Smooth muscle cell (in vitro differentiated cells): ENCODE results near the gene IRF2BP2. TPM values are rescaled to one million over a fixed set of nuclear protein-coding genes. Genes with fewer than 3 reads are reported as not detected.
A peak's percentile ranks its signal among the peaks of the same experiment; 100 is the strongest.

Source experiments
- DNase-seq: peaks from one replicate; lab custom pipeline; 2025; ENCODE audit not compliant: unreplicated experiment; lab: John Stamatoyannopoulos, UW
- H2AFZ ChIP-seq: fragments of 200-600 bp; sonication (generic); 2 replicates; pipeline ENCODE4 v1.6.0; 2016; ENCODE audit warnings: antibody characterized with exemption, low read depth, mild to moderate bottlenecking
- H3F3A ChIP-seq: fragments of 200-600 bp; sonication (generic); 2 replicates; pipeline ENCODE4 v1.6.0; 2017; ENCODE audit warnings: antibody characterized with exemption, low read depth
- H3K27ac ChIP-seq: fragments of 200-600 bp; sonication (generic); 2 replicates; pipeline ENCODE4 v1.5.1; 2016; ENCODE audit warnings: low read depth, mild to moderate bottlenecking
- H3K27me3 ChIP-seq: fragments of 200-600 bp; sonication (generic); 2 replicates; pipeline ENCODE4 v1.6.1; 2016; ENCODE audit warnings: low read depth, mild to moderate bottlenecking
- H3K36me3 ChIP-seq: fragments of 200-600 bp; sonication (generic); 2 replicates; pipeline ENCODE4 v1.5.1; 2016; ENCODE audit warnings: low read depth
- H3K4me1 ChIP-seq: fragments of 200-600 bp; sonication (generic); 2 replicates; pipeline ENCODE4 v1.5.1; 2016; ENCODE audit warnings: low read depth
- H3K4me2 ChIP-seq: fragments of 200-600 bp; sonication (generic); 2 replicates; pipeline ENCODE4 v1.6.0; 2016; ENCODE audit warnings: mild to moderate bottlenecking
- H3K4me3 ChIP-seq: fragments of 200-600 bp; sonication (generic); 2 replicates; pipeline ENCODE4 v1.5.1; 2016; ENCODE audit warnings: mild to moderate bottlenecking
- H3K79me2 ChIP-seq: fragments of 200-600 bp; sonication (generic); 2 replicates; pipeline ENCODE4 v1.6.0; 2016; ENCODE audit warnings: low read depth, mild to moderate bottlenecking
- H3K9ac ChIP-seq: fragments of 200-600 bp; sonication (generic); 2 replicates; pipeline ENCODE4 v1.6.0; 2016; ENCODE audit warnings: low read depth
- H3K9me3 ChIP-seq: fragments of 200-600 bp; sonication (generic); replicated peaks from 2 replicates; pipeline ENCODE4 v1.5.1; 2016; ENCODE audit warnings: low read depth
- H4K20me1 ChIP-seq: fragments of 200-600 bp; sonication (generic); 2 replicates; pipeline ENCODE4 v1.6.0; 2016; ENCODE audit warnings: low read depth
- WGBS: methylation state at CpG from one replicate; pipeline ENCODE4 v1.1.7; 2016; ENCODE audit warnings: low lambda C conversion rate; 5-methylcytosine and 5-hydroxymethylcytosine counted together
- polyA plus RNA-seq: library from polyadenylated mRNA; unstranded; fragments of >200 nt; fragmentation: Nextera tagmentation; extraction: Ambion mirVana; gene quantifications from 2 replicates; pipeline ENCODE4 v1.2.1, GENCODE V29; 2016
- total RNA-seq: library from RNA; depleted of rRNA; stranded (reverse); fragments of >200 nt; gene quantifications from 2 replicates; pipeline ENCODE4 v1.2.3, GENCODE V29; 2014
- TF ChIP-seq, protein P1 (sequence below): fragments of 200-600 bp; sonication (generic); IDR thresholded peaks from 2 replicates; pipeline ENCODE4 v1.5.1; 2017; ENCODE audit warnings: borderline replicate concordance, mild to moderate bottlenecking, antibody characterized with exemption; ENCODE audit not compliant: insufficient read depth, poor library complexity, severe bottlenecking

Gene IRF2BP2
- total and polyA plus RNA-seq, 2 experiments from 2014 or later: 40.3 to 89.5 TPM

DNA sequence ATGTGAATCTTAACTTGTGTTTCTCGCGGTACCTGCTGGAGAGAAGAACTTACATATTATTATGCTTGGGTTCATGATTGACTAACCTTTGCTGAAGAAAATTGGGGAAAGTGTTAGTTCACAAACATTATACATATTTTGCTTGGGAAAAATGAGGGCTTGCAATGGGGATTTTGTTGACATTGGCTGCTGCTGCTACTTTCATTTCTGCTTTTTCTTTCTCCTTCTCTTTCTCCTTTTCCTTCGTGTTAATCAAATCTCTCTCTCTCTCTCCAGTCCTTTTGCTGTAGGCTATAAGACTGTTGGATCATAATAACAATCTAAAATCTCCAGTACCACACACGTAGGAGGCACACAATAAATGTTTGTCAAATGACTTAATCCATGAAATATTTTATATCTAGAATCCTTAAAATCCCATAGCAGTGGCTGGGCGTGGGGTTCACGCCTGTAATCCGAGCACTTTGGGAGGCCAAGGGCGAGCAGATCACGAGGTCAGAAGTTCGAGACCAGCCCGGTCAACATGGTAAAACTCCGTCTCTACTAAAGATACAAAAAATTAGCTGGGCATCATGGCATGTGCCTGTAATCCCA, 23.0 kb downstream of the IRF2BP2 start:
- no peak for DNase-seq
- Histone ChIP-seq H3K9me3 (no peaks in the 10 kb centered on the region), H3K27me3 (no peaks in the 10 kb centered on the region), H3K36me3 (no peaks in the 10 kb centered on the region), H2AFZ (no peak overlapping the region), H3K4me3 (no peak overlapping the region), H3K4me1 (no peaks in the 10 kb centered on the region), H3K9ac (no peak overlapping the region), H3K79me2 (no peaks in the 10 kb centered on the region), H3K27ac (no peak overlapping the region), H3K4me2 (no peak overlapping the region), H3F3A (peaks cover 14% of the 10 kb centered on the region), H4K20me1 (no peaks in the 10 kb centered on the region)
- 91% methylated on average over 12 of the region's 12 CpGs for WGBS
- TF ChIP-seq, protein P1, sequence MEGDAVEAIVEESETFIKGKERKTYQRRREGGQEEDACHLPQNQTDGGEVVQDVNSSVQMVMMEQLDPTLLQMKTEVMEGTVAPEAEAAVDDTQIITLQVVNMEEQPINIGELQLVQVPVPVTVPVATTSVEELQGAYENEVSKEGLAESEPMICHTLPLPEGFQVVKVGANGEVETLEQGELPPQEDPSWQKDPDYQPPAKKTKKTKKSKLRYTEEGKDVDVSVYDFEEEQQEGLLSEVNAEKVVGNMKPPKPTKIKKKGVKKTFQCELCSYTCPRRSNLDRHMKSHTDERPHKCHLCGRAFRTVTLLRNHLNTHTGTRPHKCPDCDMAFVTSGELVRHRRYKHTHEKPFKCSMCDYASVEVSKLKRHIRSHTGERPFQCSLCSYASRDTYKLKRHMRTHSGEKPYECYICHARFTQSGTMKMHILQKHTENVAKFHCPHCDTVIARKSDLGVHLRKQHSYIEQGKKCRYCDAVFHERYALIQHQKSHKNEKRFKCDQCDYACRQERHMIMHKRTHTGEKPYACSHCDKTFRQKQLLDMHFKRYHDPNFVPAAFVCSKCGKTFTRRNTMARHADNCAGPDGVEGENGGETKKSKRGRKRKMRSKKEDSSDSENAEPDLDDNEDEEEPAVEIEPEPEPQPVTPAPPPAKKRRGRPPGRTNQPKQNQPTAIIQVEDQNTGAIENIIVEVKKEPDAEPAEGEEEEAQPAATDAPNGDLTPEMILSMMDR: no peak

DNA sequence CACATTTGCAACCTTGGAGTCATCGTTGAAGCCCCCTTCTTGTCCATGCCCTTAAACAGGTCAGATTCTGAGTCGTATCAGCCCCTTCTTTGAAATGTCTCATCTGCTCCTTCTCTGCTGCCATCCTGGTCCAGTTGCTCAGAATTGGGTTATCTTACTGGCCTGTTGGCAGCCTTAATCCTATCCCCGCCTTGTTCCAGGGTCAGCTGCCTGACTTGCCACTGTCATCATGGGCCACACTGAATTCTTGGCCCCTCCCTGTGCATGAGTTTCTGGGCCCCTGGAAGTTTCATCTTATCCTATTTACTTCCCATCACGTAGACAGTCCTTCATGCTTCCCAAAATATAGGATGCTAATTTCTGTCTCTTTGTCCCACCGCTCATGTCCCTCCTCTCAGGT, 23.7 kb downstream of the IRF2BP2 start:
- Histone ChIP-seq H3F3A (peaks cover 14% of the 10 kb centered on the region), H3K79me2 (no peaks in the 10 kb centered on the region), H3K4me2 (no peak overlapping the region), H3K9ac (no peak overlapping the region), H3K27ac (peak overlapping the region; percentile 76), H3K27me3 (no peaks in the 10 kb centered on the region), H3K9me3 (no peaks in the 10 kb centered on the region), H3K36me3 (no peaks in the 10 kb centered on the region), H3K4me3 (no peak overlapping the region), H3K4me1 (no peaks in the 10 kb centered on the region), H4K20me1 (no peaks in the 10 kb centered on the region), H2AFZ (no peak overlapping the region)
- no peak for DNase-seq
- TF ChIP-seq, protein P1: no peak
- 89% methylated on average over 5 of the region's 5 CpGs for WGBS

DNA sequence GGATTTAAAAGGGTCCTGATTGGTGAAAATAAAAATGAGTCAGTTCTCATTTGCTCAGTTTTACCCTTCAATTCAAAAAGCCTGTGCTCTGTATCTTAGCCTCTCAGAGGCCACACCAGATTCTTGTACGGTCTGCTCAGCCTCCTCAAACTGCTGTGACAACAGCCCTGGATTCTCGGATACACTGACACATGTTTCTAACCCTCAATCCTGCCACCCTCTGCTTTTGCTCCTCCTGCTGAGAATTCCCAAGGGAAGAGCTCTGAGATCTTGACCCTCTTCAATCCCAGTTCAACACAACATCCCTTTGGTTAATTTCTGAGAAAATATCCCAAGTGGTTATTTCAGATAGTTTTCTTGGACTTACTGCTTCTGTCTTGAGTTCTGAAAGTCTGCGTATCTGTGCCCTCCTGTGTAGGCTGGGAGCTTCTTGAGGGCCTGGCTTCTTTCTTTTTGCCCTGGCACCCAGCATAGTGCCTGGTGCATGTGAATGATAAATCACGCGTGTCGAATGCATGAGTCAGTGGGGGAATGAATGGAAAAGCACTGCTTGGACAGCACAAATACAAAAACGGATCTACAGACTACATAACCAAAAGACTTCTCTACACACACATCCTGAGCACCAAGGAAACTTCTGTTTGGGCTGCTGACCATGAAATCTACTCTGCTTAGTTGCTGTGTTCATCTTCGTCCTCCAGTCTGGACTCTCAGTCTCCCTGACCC, 24.5 kb downstream of the IRF2BP2 start:
- WGBS: 52% methylated on average over 8 of the region's 8 CpGs
- Histone ChIP-seq H4K20me1 (no peaks in the 10 kb centered on the region), H3K27me3 (no peaks in the 10 kb centered on the region), H3K4me3 (no peak overlapping the region), H3K4me2 (peak overlapping the region; percentile 22), H3K4me1 (no peaks in the 10 kb centered on the region), H3K27ac (peak overlapping the region; percentile 76), H2AFZ (no peak overlapping the region), H3K9ac (peak overlapping the region; percentile 40), H3K9me3 (no peaks in the 10 kb centered on the region), H3F3A (peaks cover 14% of the 10 kb centered on the region), H3K79me2 (no peaks in the 10 kb centered on the region), H3K36me3 (no peaks in the 10 kb centered on the region)
- DNase-seq: no peak
- TF ChIP-seq, protein P1: no peak

DNA sequence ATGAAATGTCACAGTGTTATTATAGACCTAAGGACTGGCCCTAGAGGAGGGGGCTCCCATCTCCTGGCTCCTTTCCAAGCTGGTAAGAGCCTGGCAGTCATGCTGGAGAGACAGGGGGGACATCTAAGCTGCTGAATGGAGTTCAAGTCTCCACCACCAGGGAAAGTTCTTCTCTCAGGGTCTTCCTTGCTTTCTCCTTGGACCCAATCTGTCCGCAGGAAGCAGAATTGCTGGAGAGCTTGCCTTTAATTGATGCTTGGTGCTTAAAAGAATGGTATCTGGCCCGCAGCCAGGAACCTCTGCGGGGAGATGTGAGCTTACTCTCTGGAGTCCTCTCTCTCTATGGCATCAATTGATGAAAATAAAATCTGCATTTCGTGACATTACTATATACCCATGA, 25.1 kb downstream of the IRF2BP2 start:
- H3K4me1 ChIP-seq: no peaks in the 10 kb centered on the region
- peak overlapping the region; percentile 76 for H3K27ac ChIP-seq
- no peaks in the 10 kb centered on the region for H3K79me2 ChIP-seq
- H3K27me3 ChIP-seq: no peaks in the 10 kb centered on the region
- H3K4me3 ChIP-seq: no peak overlapping the region
- peaks cover 14% of the 10 kb centered on the region for H3F3A ChIP-seq
- H3K9me3 ChIP-seq: no peaks in the 10 kb centered on the region
- WGBS: 67% methylated on average over 4 of the region's 4 CpGs
- no peak for DNase-seq
- no peak overlapping the region for H3K9ac ChIP-seq
- H3K4me2 ChIP-seq: peak overlapping the region; percentile 22
- no peak overlapping the region for H2AFZ ChIP-seq
- H3K36me3 ChIP-seq: no peaks in the 10 kb centered on the region
- no peaks in the 10 kb centered on the region for H4K20me1 ChIP-seq
- TF ChIP-seq, protein P1: no peak
